SK-N-SH treated with all-trans-retinoic acid at 6 μM for 48 hours (cell line): ENCODE results near the gene PHF23.

Source experiments
- ATAC-seq: fragments of 200-7000 bp; cut with Tn5 transposase; 3 replicates; pipeline ENCODE4 v1.9.1; 2020; ENCODE audit warnings: mild to moderate bottlenecking, moderate library complexity
- ARNTL ChIP-seq: fragments of 450-650 bp; formaldehyde crosslinking; IDR thresholded peaks from 2 replicates; pipeline ENCODE4 v1.5.0; 2020; ENCODE audit warnings: low read depth, mild to moderate bottlenecking, moderate library complexity, borderline replicate concordance
- BACH2 ChIP-seq: fragments of 250-450 bp; sonication (Bioruptor Pico); IDR thresholded peaks from 2 replicates; pipeline ENCODE4 v1.9.0; 2021; ENCODE audit warnings: mild to moderate bottlenecking, borderline replicate concordance
- CREB5 ChIP-seq: fragments of 250-450 bp; sonication (Bioruptor Pico); IDR thresholded peaks from 2 replicates; pipeline ENCODE4 v1.5.1; 2020; ENCODE audit warnings: low read depth, mild to moderate bottlenecking, moderate library complexity
- CSDC2 ChIP-seq: fragments of 250-450 bp; sonication (Bioruptor Pico); IDR thresholded peaks from 2 replicates; pipeline ENCODE4 v1.5.0; 2020; ENCODE audit warnings: mild to moderate bottlenecking, moderate library complexity
- CSRNP3 ChIP-seq: fragments of 250-450 bp; sonication (Bioruptor Pico); IDR thresholded peaks from 2 replicates; pipeline ENCODE4 v1.5.1; 2021; ENCODE audit warnings: mild to moderate bottlenecking, moderate library complexity
- GLIS3 ChIP-seq: fragments of 250-450 bp; sonication (Bioruptor Pico); IDR thresholded peaks from 2 replicates; pipeline ENCODE4 v1.5.0; 2020; ENCODE audit warnings: mild to moderate bottlenecking, moderate library complexity
- ISL1 ChIP-seq: fragments of 250-450 bp; sonication (Bioruptor Pico); IDR thresholded peaks from 2 replicates; pipeline ENCODE4 v2.1.2; 2022; ENCODE audit warnings: mild to moderate bottlenecking, moderate library complexity
- OSR1 ChIP-seq: fragments of 250-450 bp; sonication (Bioruptor Pico); IDR thresholded peaks from 2 replicates; pipeline ENCODE4 v1.8.0; 2022; ENCODE audit warnings: moderate library complexity, mild to moderate bottlenecking, inconsistent platforms
- PATZ1 ChIP-seq: fragments of 250-450 bp; sonication (Bioruptor Pico); IDR thresholded peaks from 2 replicates; pipeline ENCODE4 v1.8.0; 2020; ENCODE audit warnings: mild to moderate bottlenecking, moderate library complexity, borderline replicate concordance
- PPARA ChIP-seq: fragments of 250-450 bp; sonication (Bioruptor Pico); IDR thresholded peaks from 2 replicates; pipeline ENCODE4 v1.5.0; 2020; ENCODE audit warnings: mild to moderate bottlenecking, borderline replicate concordance
- RARB ChIP-seq: fragments of 250-450 bp; sonication (Bioruptor Pico); IDR thresholded peaks from 2 replicates; pipeline ENCODE4 v1.8.0; 2021; ENCODE audit warnings: mild to moderate bottlenecking, moderate library complexity
- SNAI2 ChIP-seq: fragments of 250-450 bp; sonication (Bioruptor Pico); IDR thresholded peaks from 2 replicates; pipeline ENCODE4 v1.5.0; 2020; ENCODE audit warnings: mild to moderate bottlenecking, moderate library complexity
- TCF4 ChIP-seq: fragments of 250-450 bp; sonication (Bioruptor Pico); IDR thresholded peaks from 2 replicates; pipeline ENCODE4 v1.8.0; 2021; ENCODE audit warnings: mild to moderate bottlenecking, moderate library complexity, borderline replicate concordance
- TOX ChIP-seq: fragments of 250-450 bp; sonication (Bioruptor Pico); IDR thresholded peaks from 2 replicates; pipeline ENCODE4 v1.8.0; 2021; ENCODE audit warnings: mild to moderate bottlenecking, moderate library complexity, borderline replicate concordance
- TSHZ2 ChIP-seq: fragments of 250-450 bp; sonication (Bioruptor Pico); IDR thresholded peaks from 2 replicates; pipeline ENCODE4 v1.5.0; 2020; ENCODE audit warnings: mild to moderate bottlenecking, moderate library complexity
- ZC3H10 ChIP-seq: fragments of 250-450 bp; sonication (Bioruptor Pico); IDR thresholded peaks from 2 replicates; pipeline ENCODE4 v1.5.1; 2021; ENCODE audit warnings: mild to moderate bottlenecking, moderate library complexity
- ZFP30 ChIP-seq: fragments of 450-650 bp; formaldehyde crosslinking; IDR thresholded peaks from 2 replicates; pipeline ENCODE4 v1.5.0; 2022; ENCODE audit warnings: mild to moderate bottlenecking, moderate library complexity
- ZNF565 ChIP-seq: fragments of 450-650 bp; formaldehyde crosslinking; conservative IDR thresholded peaks from 2 replicates; pipeline ENCODE4 v1.5.0; 2020; ENCODE audit warnings: low read depth, mild to moderate bottlenecking, moderate library complexity
- ZNF70 ChIP-seq: fragments of 450-650 bp; formaldehyde crosslinking; IDR thresholded peaks from 2 replicates; pipeline ENCODE4 v1.5.0; 2020; ENCODE audit warnings: mild to moderate bottlenecking, moderate library complexity

PHF23 gene

GRCh38 chr17:7238420-7239090 lies 702 bp downstream of the PHF23 start (continued):
- TF ChIP-seq TSHZ2 (CRISPR knock-in tag) (no peak), BACH2 (CRISPR knock-in tag) (no peak), CSDC2 (no peak), TCF4 (no peak), ARNTL (CRISPR knock-in tag) (no peak), ZC3H10 (CRISPR knock-in tag) (no peak), RARB (no peak), CREB5 (CRISPR knock-in tag) (no peak), GLIS3 (CRISPR knock-in tag) (no peak)

GRCh38 chr17:7237761-7238419 lies 1.4 kb downstream of the PHF23 start:
- no peak for TF ChIP-seq ZNF70 (CRISPR knock-in tag)
- no peak for TF ChIP-seq ZNF565 (CRISPR knock-in tag)
- TF ChIP-seq, all 23 proteins: peak for 0
- peak; percentile 3 for ATAC-seq

- no peak for ATAC-seq
- no peak for TF ChIP-seq CSDC2
- no peak for TF ChIP-seq PATZ1 (CRISPR knock-in tag)
- TF ChIP-seq ZC3H10 (CRISPR knock-in tag), result no peak
- no peak for TF ChIP-seq CSRNP3 (CRISPR knock-in tag)
- no peak for TF ChIP-seq GLIS3 (CRISPR knock-in tag)
- TF ChIP-seq TOX (CRISPR knock-in tag), result no peak
- TF ChIP-seq ARNTL (CRISPR knock-in tag), result no peak
- no peak for TF ChIP-seq PPARA (CRISPR knock-in tag)
- no peak for TF ChIP-seq ISL1 (CRISPR knock-in tag)
- TF ChIP-seq TCF4, result no peak
- TF ChIP-seq OSR1, result no peak
- TF ChIP-seq, all 23 proteins: peak for 0
Observed at GRCh38 chr17:7237266-7237760, 1.9 kb downstream of the PHF23 start.

GRCh38 chr17:7236808-7237207 lies 2.4 kb downstream of the PHF23 start:
- ATAC-seq, result no peak
- TF ChIP-seq CREB5 (CRISPR knock-in tag) (no peak), TOX (CRISPR knock-in tag) (no peak), TSHZ2 (CRISPR knock-in tag) (no peak), PPARA (CRISPR knock-in tag) (no peak), ISL1 (CRISPR knock-in tag) (no peak), TCF4 (no peak), ZFP30 (CRISPR knock-in tag) (no peak), SNAI2 (CRISPR knock-in tag) (no peak)
